Trophoblast cell (in vitro differentiated cells and primary cell): ENCODE measurements around the gene NR5A1.

Source experiments
- DNase-seq, 2 donors: peaks; one replicate each; pipeline ENCODE4 v3.0.0-alpha.2; 2016
- H2AFZ ChIP-seq: 2 replicates; pipeline ENCODE4 v1.6.1; 2013; ENCODE audit warnings: low read length, moderate library complexity, mild to moderate bottlenecking; ENCODE audit not compliant: insufficient read depth, poor library complexity
- H2AK5ac ChIP-seq: 2 replicates; pipeline ENCODE4 v1.6.1; 2013; ENCODE audit warnings: mild to moderate bottlenecking, low read length
- H2BK120ac ChIP-seq: 2 replicates; pipeline ENCODE4 v1.6.1; 2013; ENCODE audit warnings: low read length, mild to moderate bottlenecking, moderate library complexity; ENCODE audit not compliant: insufficient read depth, poor library complexity
- H2BK12ac ChIP-seq: 2 replicates; pipeline ENCODE4 v1.6.1; 2013; ENCODE audit warnings: mild to moderate bottlenecking, low read length, moderate library complexity
- H2BK5ac ChIP-seq: 2 replicates; pipeline ENCODE4 v1.6.1; 2013; ENCODE audit warnings: low read length, low read depth, moderate library complexity, mild to moderate bottlenecking; ENCODE audit not compliant: poor library complexity
- H3K14ac ChIP-seq: 2 replicates; pipeline ENCODE4 v1.6.1; 2013; ENCODE audit warnings: mild to moderate bottlenecking, low read length
- H3K18ac ChIP-seq: 2 replicates; pipeline ENCODE4 v1.6.1; 2013; ENCODE audit warnings: mild to moderate bottlenecking, low read length
- H3K23ac ChIP-seq: 2 replicates; pipeline ENCODE4 v1.6.1; 2013; ENCODE audit warnings: low read length
- H3K27ac ChIP-seq: 2 replicates; pipeline ENCODE4 v1.5.1; 2013; ENCODE audit warnings: low read depth, mild to moderate bottlenecking, inconsistent platforms, low read length, moderate library complexity
- H3K27me3 ChIP-seq: 2 replicates; pipeline ENCODE4 v1.6.1; 2013; ENCODE audit warnings: inconsistent platforms, mild to moderate bottlenecking, low read length, moderate library complexity; ENCODE audit not compliant: insufficient read depth
- H3K36me3 ChIP-seq, 2 experiments: 1 replicate in 1 of 2; 2 replicates in 1 of 2; pipeline ENCODE4 v1.6.1; 2013; ENCODE audit warnings: low read length in 2 of 2, mild to moderate bottlenecking in 2 of 2, moderate library complexity in 1 of 2; ENCODE audit not compliant: insufficient read depth in 2 of 2, control insufficient read depth in 1 of 2
- H3K4ac ChIP-seq: 2 replicates; pipeline ENCODE4 v1.6.1; 2013; ENCODE audit warnings: low read depth, mild to moderate bottlenecking, low read length, moderate library complexity
- H3K4me1 ChIP-seq, 2 experiments: 1 replicate in 1 of 2; 2 replicates in 1 of 2; pipeline ENCODE4 v1.6.1; 2013; ENCODE audit warnings: low read length in 2 of 2, mild to moderate bottlenecking in 2 of 2, moderate library complexity in 1 of 2; ENCODE audit not compliant: insufficient read depth in 2 of 2, control insufficient read depth in 1 of 2
- H3K4me2 ChIP-seq: 2 replicates; pipeline ENCODE4 v1.6.1; 2013; ENCODE audit warnings: inconsistent platforms, mild to moderate bottlenecking, low read length, moderate library complexity
- H3K4me3 ChIP-seq: 2 replicates; pipeline ENCODE4 v1.5.1; 2013; ENCODE audit warnings: mild to moderate bottlenecking, low read depth, low read length, inconsistent platforms
- H3K79me1 ChIP-seq: one replicate; pipeline ENCODE4 v1.6.1; 2013; ENCODE audit warnings: low read length
- H3K79me2 ChIP-seq: 2 replicates; pipeline ENCODE4 v1.6.1; 2013; ENCODE audit warnings: low read length, mild to moderate bottlenecking; ENCODE audit not compliant: control insufficient read depth, insufficient read depth, poor library complexity
- H3K9ac ChIP-seq: 2 replicates; pipeline ENCODE4 v1.6.1; 2013; ENCODE audit warnings: mild to moderate bottlenecking, low read length
- H3K9me3 ChIP-seq: 2 replicates; pipeline ENCODE4 v1.6.1; 2013; ENCODE audit warnings: low read depth, mild to moderate bottlenecking, control low read depth, inconsistent platforms, low read length; ENCODE audit not compliant: insufficient read depth
- H4K12ac ChIP-seq: 2 replicates; pipeline ENCODE4 v1.6.1; 2013; ENCODE audit warnings: low read depth, mild to moderate bottlenecking, low read length, moderate library complexity
- H4K8ac ChIP-seq: 2 replicates; pipeline ENCODE4 v1.6.1; 2013; ENCODE audit warnings: low read depth, mild to moderate bottlenecking, low read length, moderate library complexity
- H4K91ac ChIP-seq: one replicate; pipeline ENCODE4 v1.6.1; 2013; ENCODE audit warnings: low read depth, mild to moderate bottlenecking, low read length, moderate library complexity
- WGBS: extraction: QIAGEN DNeasy Blood & Tissue Kit; methylation state at CpG from one replicate; pipeline ENCODE4 v1.1.7; 2013; ENCODE audit warnings: missing lambda C conversion rate; ENCODE audit not compliant: insufficient read length, insufficient coverage; ENCODE audit errors: extremely low coverage; 5-methylcytosine and 5-hydroxymethylcytosine counted together

The NR5A1 gene

GRCh38 chr9:124438091-124438490 lies 69.1 kb downstream of the NR5A1 start:
- no CpG with 5 or more reads among the region's 9 CpGs for WGBS
- no peak overlapping the region for H4K12ac ChIP-seq
- no peak overlapping the region for H2BK12ac ChIP-seq
- no peaks in the 10 kb centered on the region for H3K79me1 ChIP-seq
- H3K36me3 ChIP-seq = no peaks in the 10 kb centered on the region
- H4K91ac ChIP-seq = no peak overlapping the region
- no peak overlapping the region for H2AK5ac ChIP-seq
- H3K4me2 ChIP-seq = no peak overlapping the region
- H2AFZ ChIP-seq = no peak overlapping the region
- peaks cover 4% of the 10 kb centered on the region for H3K9me3 ChIP-seq
- H2BK5ac ChIP-seq = no peak overlapping the region
- H3K4me3 ChIP-seq = no peak overlapping the region
- H3K9ac ChIP-seq = no peak overlapping the region
- no peaks in the 10 kb centered on the region for H3K4me1 ChIP-seq
- no peak for DNase-seq
- no peak overlapping the region for H2BK120ac ChIP-seq
- no peak overlapping the region for H3K18ac ChIP-seq
- H3K14ac ChIP-seq = no peak overlapping the region
- no peak overlapping the region for H3K23ac ChIP-seq
- H3K4ac ChIP-seq = no peak overlapping the region
- no peaks in the 10 kb centered on the region for H3K79me2 ChIP-seq
- no peaks in the 10 kb centered on the region for H3K27me3 ChIP-seq
- no peak overlapping the region for H3K27ac ChIP-seq
- H4K8ac ChIP-seq = no peak overlapping the region

GRCh38 chr9:124437086-124437485 lies 70.1 kb downstream of the NR5A1 start:
- Histone ChIP-seq H3K9me3 (peaks cover 4% of the 10 kb centered on the region), H3K79me2 (no peaks in the 10 kb centered on the region), H3K4me1 (no peaks in the 10 kb centered on the region), H2AFZ (no peak overlapping the region), H3K18ac (no peak overlapping the region), H3K27me3 (no peaks in the 10 kb centered on the region), H3K36me3 (no peaks in the 10 kb centered on the region), H3K27ac (no peak overlapping the region), H2AK5ac (no peak overlapping the region), H3K14ac (no peak overlapping the region), H4K91ac (no peak overlapping the region), H3K23ac (no peak overlapping the region), H2BK12ac (no peak overlapping the region), H3K4ac (no peak overlapping the region), H4K8ac (no peak overlapping the region), H3K9ac (no peak overlapping the region), H4K12ac (no peak overlapping the region), H2BK120ac (no peak overlapping the region), H3K79me1 (no peaks in the 10 kb centered on the region), H2BK5ac (no peak overlapping the region), H3K4me3 (no peak overlapping the region), H3K4me2 (no peak overlapping the region)
- no peak for DNase-seq
- no CpG with 5 or more reads among the region's 3 CpGs for WGBS

- Histone ChIP-seq H3K14ac (no peak overlapping the region), H3K23ac (no peak overlapping the region), H2BK5ac (no peak overlapping the region), H3K79me1 (no peaks in the 10 kb centered on the region), H3K27me3 (no peaks in the 10 kb centered on the region), H4K12ac (no peak overlapping the region), H3K4me1 (no peaks in the 10 kb centered on the region), H3K36me3 (no peaks in the 10 kb centered on the region), H3K4me2 (no peak overlapping the region), H2BK12ac (no peak overlapping the region), H4K91ac (no peak overlapping the region), H3K79me2 (no peaks in the 10 kb centered on the region), H4K8ac (no peak overlapping the region), H3K18ac (no peak overlapping the region), H3K4me3 (no peak overlapping the region), H3K9ac (no peak overlapping the region), H3K4ac (no peak overlapping the region), H3K27ac (no peak overlapping the region), H2BK120ac (no peak overlapping the region), H2AFZ (no peak overlapping the region), H3K9me3 (peaks cover 4% of the 10 kb centered on the region), H2AK5ac (no peak overlapping the region)
- DNase-seq = no peak
Measured at GRCh38 chr9:124436320-124436719, 70.9 kb downstream of the NR5A1 start.
